HG02970 (cell line): ENCODE results near the gene IFI16.

Source experiments
- ATAC-seq: cut with Tn5 transposase; IDR thresholded peaks from one replicate; pipeline ENCODE4 v1.9.1; 2021; ENCODE audit warnings: mild to moderate bottlenecking, moderate library complexity, moderate number of reproducible peaks; ENCODE audit not compliant: unreplicated experiment, low FRiP score

IFI16 gene

GRCh38 chr1:159055181-159055641, 45.5 kb downstream of the IFI16 start:
- ATAC-seq = no peak

DNA sequence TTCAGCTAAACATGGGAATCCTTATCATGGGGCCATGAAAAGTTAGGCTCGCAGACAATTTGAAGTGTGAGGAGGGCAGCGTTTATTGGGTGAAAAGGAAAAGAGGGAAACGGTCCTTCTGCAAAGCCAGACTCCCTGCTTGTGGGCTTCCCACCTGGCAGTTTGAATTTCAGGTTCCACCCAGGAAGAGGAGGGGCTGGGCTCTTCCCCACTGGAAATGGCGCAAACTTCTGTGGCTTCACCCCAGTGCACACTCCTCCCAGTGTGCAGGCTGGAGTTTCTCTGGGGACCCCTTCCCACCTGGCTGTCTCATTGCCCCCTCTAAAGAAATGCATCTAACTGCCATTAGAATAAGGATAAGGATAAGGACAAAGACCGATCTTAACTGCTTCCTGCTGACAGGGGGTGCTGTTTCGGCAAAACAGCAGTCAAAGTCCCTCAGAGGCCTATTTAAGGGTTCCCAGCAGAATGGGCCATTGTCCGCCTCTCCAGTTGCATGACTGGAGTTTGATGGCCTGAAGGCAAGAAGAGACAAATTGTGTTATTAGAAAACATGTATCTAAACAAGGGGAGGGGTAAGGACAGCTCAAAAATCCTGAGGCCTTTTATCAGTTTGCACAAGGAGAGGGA, 46.5 kb downstream of the IFI16 start:
- ATAC-seq = no peak

DNA sequence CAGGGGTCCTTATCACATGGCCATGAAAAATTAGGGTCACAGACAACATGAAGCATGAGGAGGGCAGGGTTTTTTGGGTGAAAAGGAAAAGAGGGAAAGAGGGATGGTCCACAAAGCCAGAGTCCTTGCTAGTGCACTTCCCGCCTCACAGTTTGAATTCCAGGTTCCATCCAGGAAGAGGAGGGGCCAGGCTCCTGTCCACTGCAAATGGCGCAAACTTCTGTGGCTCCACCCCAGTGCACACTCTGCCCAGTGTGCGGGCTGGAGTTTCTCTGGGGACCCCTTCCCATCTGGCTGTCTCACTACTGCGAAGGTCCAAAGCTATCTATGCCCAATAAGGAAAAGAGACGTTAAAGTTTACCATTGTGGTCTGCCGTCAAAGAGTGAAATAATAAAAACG, 49.0 kb downstream of the IFI16 start:
- ATAC-seq = no peak

DNA sequence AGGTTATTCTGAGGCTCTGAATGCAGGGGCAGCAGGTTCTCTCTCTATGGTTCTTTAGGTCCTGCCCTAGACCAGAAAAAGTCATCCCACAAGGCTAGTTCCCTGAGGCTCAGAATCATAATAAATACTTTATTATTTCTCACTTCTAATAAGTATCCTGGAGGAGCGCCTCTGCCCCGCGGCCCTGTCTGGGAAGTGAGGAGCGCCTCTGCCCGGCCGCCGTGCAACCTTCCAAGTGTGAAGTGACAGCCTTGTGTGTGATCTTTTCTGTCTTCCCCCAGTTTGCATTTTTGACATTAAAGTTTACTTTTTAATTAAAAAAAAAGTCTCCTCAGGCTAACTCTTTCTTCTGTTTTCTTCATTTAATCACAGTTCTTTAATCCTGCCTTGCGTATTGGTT, 55.4 kb downstream of the IFI16 start:
- ATAC-seq = no peak

DNA sequence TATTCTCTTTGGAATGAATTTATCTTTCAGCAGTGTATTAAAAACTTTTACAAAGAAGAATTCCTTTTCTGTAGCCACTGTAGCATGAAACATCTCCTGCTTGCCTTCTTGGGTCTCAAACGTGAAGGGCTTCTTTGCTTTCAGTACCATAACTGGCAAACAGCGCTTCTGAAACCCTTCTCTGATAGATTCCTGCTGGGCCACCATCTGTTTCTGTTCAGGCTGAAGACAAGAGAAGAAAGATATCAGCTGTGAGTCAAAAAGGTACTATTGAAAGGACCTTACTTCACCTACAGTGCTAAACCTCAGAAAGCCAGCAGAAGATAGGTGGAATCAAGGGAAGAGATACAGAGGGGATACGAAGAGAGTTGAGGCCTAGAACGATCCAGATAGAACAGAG, 56.4 kb downstream of the IFI16 start:
- no peak for ATAC-seq

GRCh38 chr1:159067699-159068621, 58.3 kb downstream of the IFI16 start:
- ATAC-seq = peak; percentile 84

- ATAC-seq = no peak
Observed at GRCh38 chr1:159068886-159069285, 59.2 kb downstream of the IFI16 start.

- no peak for ATAC-seq
Observed at GRCh38 chr1:159071970-159072582, 62.4 kb downstream of the IFI16 start.

GRCh38 chr1:159076438-159077119, 66.9 kb downstream of the IFI16 start, which contains the start of gene AIM2:
Gene AIM2 (minus strand): TSS chr1:159076766. CDS start chr1:159073499, 3,267 bp downstream.
- ATAC-seq = peak; percentile 80

DNA sequence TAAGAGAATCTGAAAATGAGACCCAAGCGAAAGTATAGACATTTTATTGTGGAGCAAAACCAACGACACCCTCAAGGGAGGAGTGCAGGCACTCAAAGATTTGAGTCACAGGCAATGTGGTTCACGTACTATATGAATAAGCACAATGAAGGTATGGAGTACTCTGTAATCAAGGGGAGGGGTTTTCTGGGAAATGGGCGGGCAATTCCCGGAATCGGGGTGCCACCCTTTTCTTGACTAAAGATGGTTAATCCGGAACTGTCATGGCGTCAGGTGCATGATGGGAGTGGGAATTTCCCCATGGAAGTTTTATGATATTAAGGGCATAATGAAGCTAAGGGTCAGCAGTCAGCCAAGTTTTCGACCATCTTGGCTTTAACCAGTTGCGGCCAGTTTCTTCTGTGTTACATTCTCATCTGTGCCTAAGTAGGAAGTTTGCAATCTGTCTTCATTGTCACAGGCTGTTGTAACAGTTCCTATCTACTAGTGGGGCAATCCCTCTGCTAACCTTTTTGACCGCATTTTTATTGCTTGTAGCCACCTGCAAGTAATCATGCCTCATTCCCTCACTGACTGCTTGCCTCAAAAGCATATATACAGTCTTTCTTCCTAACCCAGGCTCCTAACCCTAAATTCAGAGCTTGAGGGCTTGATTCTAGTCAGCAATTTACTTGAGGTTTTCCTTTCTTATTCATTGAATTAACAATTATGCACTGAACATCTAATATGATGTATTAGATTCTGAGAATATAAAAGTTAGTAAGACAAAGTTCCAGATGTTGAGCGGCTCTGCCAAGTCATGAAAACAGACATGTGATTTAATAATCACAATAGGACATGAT, 67.6 kb downstream of the IFI16 start:
- ATAC-seq = peak; percentile 78

DNA sequence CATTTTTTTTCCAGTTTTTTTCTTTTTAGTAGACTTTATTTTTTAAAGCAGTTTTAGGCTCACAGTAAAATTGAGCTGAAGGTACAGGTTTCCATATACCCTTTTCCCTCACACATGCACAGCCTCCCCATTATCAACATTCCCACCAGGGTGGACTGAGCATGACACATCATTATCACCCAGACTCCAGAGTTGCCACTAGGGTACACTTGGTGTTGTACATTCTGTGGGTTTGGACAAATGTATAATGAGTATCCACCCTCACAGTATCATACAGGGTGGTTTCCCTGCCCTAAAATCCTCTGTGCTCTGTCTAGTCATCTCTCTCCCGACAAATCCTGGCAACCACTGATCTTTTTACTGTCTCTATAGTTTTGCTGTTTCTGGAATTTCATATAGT, 69.8 kb downstream of the IFI16 start:
- no peak for ATAC-seq

DNA sequence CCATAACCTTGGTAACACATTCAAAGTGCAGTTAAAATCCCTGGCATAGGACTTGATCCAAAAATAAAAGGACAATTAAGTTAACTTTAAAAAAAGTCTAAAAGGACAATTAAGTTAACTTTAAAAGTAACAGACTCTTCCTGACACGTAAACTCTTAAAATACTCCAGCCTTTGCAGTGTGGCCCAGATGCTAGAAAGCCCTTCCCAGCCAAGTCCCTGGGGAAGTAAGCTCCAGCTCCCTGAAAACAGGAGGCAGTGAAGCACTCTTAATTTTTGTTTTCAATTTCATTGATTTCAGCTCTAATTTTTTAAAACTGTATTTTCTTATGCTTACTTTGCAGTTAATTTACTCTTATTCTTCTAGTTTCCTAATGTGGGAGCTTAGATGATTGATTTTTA, 71.9 kb downstream of the IFI16 start:
- no peak for ATAC-seq

- ATAC-seq = no peak
Observed at GRCh38 chr1:159083013-159083412, 73.3 kb downstream of the IFI16 start.

DNA sequence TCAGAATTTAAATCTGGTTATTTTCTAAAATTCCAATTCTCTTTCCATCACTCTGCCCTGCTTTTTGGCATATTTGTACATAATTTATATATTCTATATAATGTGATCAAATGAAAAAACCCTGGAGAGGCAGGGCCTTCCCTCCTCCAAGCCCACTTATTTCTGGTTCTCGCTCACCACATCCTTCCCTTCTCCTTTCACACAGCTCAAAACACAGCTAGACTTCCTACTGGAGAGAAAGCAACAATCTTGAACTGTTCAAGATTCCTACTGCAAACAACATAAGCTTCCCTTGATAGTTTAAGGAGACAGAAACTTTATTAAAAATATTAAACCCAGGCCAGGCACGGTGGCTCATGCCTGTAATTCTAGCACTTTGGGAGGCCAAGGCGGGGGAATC, 74.4 kb downstream of the IFI16 start:
- no peak for ATAC-seq

GRCh38 chr1:159084867-159085266, 75.2 kb downstream of the IFI16 start:
- no peak for ATAC-seq

DNA sequence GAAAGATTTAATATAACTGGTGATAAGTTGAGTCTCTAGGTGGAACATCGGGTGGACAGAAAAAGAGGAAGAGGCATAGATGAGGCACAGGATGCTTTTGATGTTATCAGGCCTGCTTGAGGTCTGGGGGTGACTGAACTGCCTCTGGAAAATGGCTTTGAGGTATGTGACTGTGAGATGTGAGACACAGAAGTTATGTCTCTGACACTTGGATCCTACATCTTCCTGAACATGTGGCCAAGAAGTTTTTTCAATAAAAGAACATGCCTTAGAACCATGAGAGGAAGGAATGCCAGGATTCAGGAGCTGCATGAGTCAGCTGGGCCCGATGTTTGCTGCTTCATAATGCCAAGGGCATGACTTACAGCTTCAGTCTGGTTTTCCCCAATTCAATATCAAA, 78.3 kb downstream of the IFI16 start:
- ATAC-seq = no peak

- ATAC-seq = no peak
Observed at GRCh38 chr1:159088546-159089183, 79.0 kb downstream of the IFI16 start.

DNA sequence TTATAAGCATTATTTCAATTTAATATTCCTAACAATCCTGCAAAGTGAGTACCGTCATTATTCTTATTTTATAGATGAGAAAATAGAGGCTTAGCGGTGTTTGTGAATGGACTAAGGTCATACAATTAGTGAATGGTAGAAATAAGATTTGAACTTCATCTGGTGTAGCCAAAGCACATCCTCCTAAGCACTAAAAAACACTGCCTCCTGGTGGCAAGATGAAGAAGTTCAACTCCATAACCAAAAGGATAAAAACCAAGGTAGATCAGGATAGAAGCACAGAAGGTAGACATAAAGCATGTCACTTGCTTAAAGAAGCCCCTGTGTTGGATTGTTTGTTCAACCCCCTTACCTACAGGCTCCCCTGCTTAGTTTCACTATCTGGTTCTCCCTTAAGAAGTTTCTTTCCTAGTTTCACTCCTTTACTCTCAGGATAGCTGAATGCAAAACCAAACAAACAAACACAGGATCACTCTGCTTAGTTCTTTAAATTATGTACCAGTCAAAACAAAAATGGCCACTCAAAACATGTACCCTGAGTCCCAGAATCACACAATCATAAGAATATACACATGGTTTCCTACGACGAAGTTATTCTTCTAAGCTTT, 79.6 kb downstream of the IFI16 start:
- no peak for ATAC-seq
